Activated CD8-positive, alpha-beta T cell treated with anti-CD3 and anti-CD28 coated beads for 36 hours (primary cell): ENCODE results near the gene RCAN3. TPM values are rescaled to one million over a fixed set of nuclear protein-coding genes. Genes with fewer than 3 reads are reported as not detected.

ENCODE experiments used
- ATAC-seq: fragments of 200-7000 bp; cut with Tn5 transposase; one replicate; pipeline ENCODE4 v1.10.0; 2021; ENCODE audit warnings: mild to moderate bottlenecking, moderate library complexity
- CTCF ChIA-PET: fragments of 350-600 bp; sonication (Branson Sonifier 250); formaldehyde crosslinking; loops from one replicate; lab custom pipeline; 2021; ENCODE audit warnings: antibody characterized with exemption; lab: Charles Lee
- POLR2A ChIA-PET: fragments of 350-600 bp; sonication (Branson Sonifier 250); formaldehyde crosslinking; loops from one replicate; lab custom pipeline; 2021; ENCODE audit warnings: antibody characterized with exemption; lab: Charles Lee
- DNase-seq: peaks from one replicate; pipeline ENCODE4 v3.0.0-alpha.2; 2020
- H3K27ac Mint-ChIP-seq: one replicate; pipeline ENCODE4 v1.8.0; 2021; ENCODE audit warnings: mild to moderate bottlenecking, mixed read lengths
- H3K27me3 Mint-ChIP-seq: one replicate; pipeline ENCODE4 v1.8.0; 2021; ENCODE audit warnings: mixed read lengths
- H3K36me3 Mint-ChIP-seq: one replicate; pipeline ENCODE4 v1.8.0; 2021; ENCODE audit warnings: low read depth, mixed read lengths
- H3K4me1 Mint-ChIP-seq: one replicate; pipeline ENCODE4 v1.8.0; 2021; ENCODE audit warnings: low read depth, mixed read lengths
- H3K4me3 Mint-ChIP-seq: one replicate; pipeline ENCODE4 v1.8.0; 2021; ENCODE audit warnings: mild to moderate bottlenecking, moderate library complexity, mixed read lengths
- H3K9me3 Mint-ChIP-seq: one replicate; pipeline ENCODE4 v1.8.0; 2021; ENCODE audit warnings: mixed read lengths
- intact Hi-C: fragments of 100-400 bp; cut with micrococcal nuclease; formaldehyde crosslinking; loops from one replicate; pipeline ENCODE4 v1.10.0; 2022
- total RNA-seq, 2 experiments: library from RNA; stranded (reverse); gene quantifications; one replicate each; pipeline ENCODE4 v1.2.3, GENCODE V29; 2021
- TF ChIP-seq, protein P1 (sequence below): fragments of 200-600 bp; IDR thresholded peaks from one replicate; pipeline ENCODE4 v1.8.0; 2022; ENCODE audit warnings: antibody characterized with exemption, mild to moderate bottlenecking

The RCAN3 gene
- total RNA-seq, 2 experiments from 2014 or later, result 55.3 to 56.8 TPM

DNA sequence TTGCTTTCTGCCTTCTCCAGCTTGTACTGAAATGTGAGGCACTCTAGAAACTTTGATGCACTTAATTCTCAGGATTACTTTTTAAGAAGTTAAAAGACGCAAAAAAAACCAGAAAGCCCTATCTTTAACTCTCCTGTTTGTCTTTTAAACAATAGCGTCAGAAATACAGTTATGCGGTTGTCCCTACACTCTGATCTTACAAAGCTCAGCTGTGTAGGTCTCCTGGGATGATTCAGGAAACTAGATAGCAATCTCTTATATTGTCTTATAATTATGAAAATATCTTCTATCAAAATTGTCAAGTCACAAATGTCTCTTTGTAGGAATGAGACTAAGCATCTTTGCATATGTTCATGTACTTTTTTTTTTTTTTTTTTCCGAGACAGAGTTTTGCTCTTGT is 26.9 kb upstream of the RCAN3 start:
- H3K27ac Mint-ChIP-seq, result no peak overlapping the region
- intact Hi-C loops, result no loop called here
- POLR2A ChIA-PET, result interaction anchor here (1.3 kb wide), 1 partner anchor 12 kb away, joined by 3 read pairs; no protein-coding TSS in a partner anchor

DNA sequence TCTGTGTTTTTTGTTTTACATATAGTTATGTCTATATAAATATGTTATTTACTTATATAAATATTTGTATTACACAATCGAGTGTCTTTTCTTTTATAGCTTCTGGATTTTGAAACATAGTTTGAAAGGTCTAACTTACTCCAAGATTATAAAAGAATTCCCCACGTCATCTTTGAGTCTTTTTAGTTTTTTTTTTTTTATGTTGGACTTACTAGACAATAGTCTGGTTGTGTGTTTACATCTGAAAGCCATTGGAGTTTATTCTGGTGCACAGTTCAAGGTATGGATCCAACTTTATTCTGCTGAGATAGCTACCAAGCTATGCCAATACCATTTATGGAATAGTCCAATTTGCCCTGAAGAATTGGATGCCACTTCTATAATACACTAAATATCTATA is 26.1 kb upstream of the RCAN3 start:
- DNase-seq (no peak), ATAC-seq (no peak)
- CTCF ChIA-PET, result interaction anchor here (0.9 to 1.4 kb wide), 5 partner anchors 10 to 111 kb away, joined by 3 to 5 read pairs (median 4); partner anchors contain the start of gene NIPAL3
- Mint-ChIP-seq H3K9me3 (no peaks in the 10 kb centered on the region), H3K4me1 (peaks cover 22% of the 10 kb centered on the region), H3K36me3 (peaks cover 9% of the 10 kb centered on the region), H3K27ac (no peak overlapping the region), H3K27me3 (no peaks in the 10 kb centered on the region), H3K4me3 (no peak overlapping the region)
- POLR2A ChIA-PET, result interaction anchor here (1.5 to 1.7 kb wide), 2 partner anchors 13 to 28 kb away, joined by 5 to 8 read pairs; no protein-coding TSS in a partner anchor
- TF ChIP-seq, protein P1, sequence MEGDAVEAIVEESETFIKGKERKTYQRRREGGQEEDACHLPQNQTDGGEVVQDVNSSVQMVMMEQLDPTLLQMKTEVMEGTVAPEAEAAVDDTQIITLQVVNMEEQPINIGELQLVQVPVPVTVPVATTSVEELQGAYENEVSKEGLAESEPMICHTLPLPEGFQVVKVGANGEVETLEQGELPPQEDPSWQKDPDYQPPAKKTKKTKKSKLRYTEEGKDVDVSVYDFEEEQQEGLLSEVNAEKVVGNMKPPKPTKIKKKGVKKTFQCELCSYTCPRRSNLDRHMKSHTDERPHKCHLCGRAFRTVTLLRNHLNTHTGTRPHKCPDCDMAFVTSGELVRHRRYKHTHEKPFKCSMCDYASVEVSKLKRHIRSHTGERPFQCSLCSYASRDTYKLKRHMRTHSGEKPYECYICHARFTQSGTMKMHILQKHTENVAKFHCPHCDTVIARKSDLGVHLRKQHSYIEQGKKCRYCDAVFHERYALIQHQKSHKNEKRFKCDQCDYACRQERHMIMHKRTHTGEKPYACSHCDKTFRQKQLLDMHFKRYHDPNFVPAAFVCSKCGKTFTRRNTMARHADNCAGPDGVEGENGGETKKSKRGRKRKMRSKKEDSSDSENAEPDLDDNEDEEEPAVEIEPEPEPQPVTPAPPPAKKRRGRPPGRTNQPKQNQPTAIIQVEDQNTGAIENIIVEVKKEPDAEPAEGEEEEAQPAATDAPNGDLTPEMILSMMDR, result no peak
- intact Hi-C loops, result no loop called here

More for the DNA sequence above, 26.9 kb upstream of the RCAN3 start:
- ATAC-seq (no peak), DNase-seq (no peak)
- Mint-ChIP-seq H3K4me3 (no peak overlapping the region), H3K4me1 (peaks cover 13% of the 10 kb centered on the region), H3K36me3 (peaks cover 11% of the 10 kb centered on the region), H3K9me3 (no peaks in the 10 kb centered on the region), H3K27me3 (no peaks in the 10 kb centered on the region)
- TF ChIP-seq, protein P1, result no peak
- CTCF ChIA-PET, result interaction anchor here (1.9 kb wide), 1 partner anchor 112 kb away, joined by 5 read pairs; no protein-coding TSS in a partner anchor

DNA sequence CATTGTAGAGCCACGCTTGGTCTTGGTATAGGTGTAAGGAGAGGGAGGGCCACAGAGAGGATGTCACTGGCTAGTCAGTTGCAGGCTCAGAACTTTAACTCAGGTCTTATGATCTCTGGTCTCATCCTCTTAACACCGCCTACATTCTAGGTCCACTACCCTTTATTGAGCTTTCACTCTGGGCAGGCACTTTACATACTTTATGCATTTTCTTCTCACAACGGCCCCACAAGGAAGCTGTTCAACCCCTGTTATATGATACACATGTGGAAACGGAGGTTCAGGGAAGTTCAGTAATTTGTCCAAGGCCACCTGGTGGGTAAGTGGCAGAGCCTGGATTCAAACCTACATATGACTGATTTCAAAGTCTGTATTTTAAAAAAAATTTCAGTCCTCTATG is 25.3 kb upstream of the RCAN3 start:
- ChIA-PET CTCF (interaction anchor here (0.9 to 1.4 kb wide), 5 partner anchors 9 to 110 kb away, joined by 3 to 5 read pairs (median 4); partner anchors contain the start of gene NIPAL3), POLR2A (interaction anchor here (1.0 to 1.7 kb wide), 3 partner anchors 13 to 54 kb away, joined by 3 to 8 read pairs (median 5); no protein-coding TSS in a partner anchor)
- Mint-ChIP-seq H3K36me3 (peaks cover 12% of the 10 kb centered on the region), H3K27ac (no peak overlapping the region), H3K4me3 (no peak overlapping the region), H3K27me3 (no peaks in the 10 kb centered on the region), H3K9me3 (no peaks in the 10 kb centered on the region), H3K4me1 (peaks cover 29% of the 10 kb centered on the region)
- DNase-seq (no peak), ATAC-seq (no peak)
- intact Hi-C loops, result no loop called here
- TF ChIP-seq, protein P1, result no peak

DNA sequence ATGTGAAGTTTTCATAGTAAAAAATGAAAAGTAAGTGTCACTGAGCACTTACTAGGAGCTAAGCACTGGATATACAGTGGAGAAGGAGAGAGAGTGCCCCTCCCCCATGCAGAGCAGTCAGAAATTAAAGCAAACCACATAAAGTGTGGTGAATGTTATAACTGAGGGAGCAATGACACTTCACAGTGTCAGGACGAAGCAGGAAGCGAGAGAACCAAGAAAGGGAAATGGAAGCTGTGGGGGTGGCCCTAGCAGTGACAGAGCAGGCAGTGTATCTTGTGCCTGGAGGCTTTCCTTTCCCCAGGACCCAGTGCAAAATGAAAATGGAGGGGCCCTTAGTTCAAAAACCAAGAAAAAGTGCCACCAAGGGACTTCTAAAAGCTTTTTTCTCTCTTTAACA is 21.5 kb upstream of the RCAN3 start:
- POLR2A ChIA-PET, result interaction anchor here (0.7 to 3.8 kb wide), 12 partner anchors 9 to 68 kb away, joined by 3 to 20 read pairs (median 5); partner anchors contain the start of genes NIPAL3, RCAN3 and STPG1
- Mint-ChIP-seq H3K9me3 (peaks cover 3% of the 10 kb centered on the region), H3K4me3 (peak overlapping the region; percentile 59), H3K4me1 (peaks cover 58% of the 10 kb centered on the region), H3K27ac (peak overlapping the region; percentile 97), H3K36me3 (peaks cover 32% of the 10 kb centered on the region), H3K27me3 (no peaks in the 10 kb centered on the region)
- ATAC-seq (peak; percentile 75), DNase-seq (peak; percentile 80)
- CTCF ChIA-PET, result interaction anchor here (0.9 to 3.3 kb wide), 9 partner anchors 21 to 280 kb away, joined by 3 to 18 read pairs (median 4); partner anchors contain the start of gene NIPAL3
- TF ChIP-seq, protein P1, result no peak
- intact Hi-C loops, result loop anchor here (5.0 to 10.0 kb wide), 2 partner anchors 54 to 64 kb away; partner anchors contain the start of gene NIPAL3
